Small intestine (tissue), 7 donors: ENCODE data around the gene TMEM129. TPM values are rescaled to one million over a fixed set of nuclear protein-coding genes. Genes with fewer than 3 reads are reported as not detected.

Experiments
- DNase-seq, 2 donors: peaks; one replicate each; pipeline versions ENCODE4 v3.0.0 to v3.0.0-alpha.2; 2013
- FAIRE-seq: peaks from 2 replicates; lab custom pipeline; 2012; peaks lifted over from hg19 to GRCh38; lab: Jason Lieb, UNC
- H3K27ac ChIP-seq, 3 donors: one replicate each; pipeline ENCODE4 v1.5.1; 2013; ENCODE audit warnings: low read length in 2 of 3, mild to moderate bottlenecking in 2 of 3, control low read depth in 1 of 3, inconsistent platforms in 1 of 3, low read depth in 1 of 3, moderate library complexity in 1 of 3
- H3K27me3 ChIP-seq, 3 donors: one replicate each; pipeline ENCODE4 v1.6.1; 2013; ENCODE audit warnings: low read length in 3 of 3, inconsistent platforms in 1 of 3; ENCODE audit not compliant: control insufficient read depth in 3 of 3, insufficient read depth in 3 of 3
- H3K36me3 ChIP-seq, 3 donors: one replicate each; pipeline ENCODE4 v1.6.1; 2013; ENCODE audit warnings: low read length in 3 of 3, inconsistent platforms in 1 of 3, low read depth in 1 of 3, mild to moderate bottlenecking in 1 of 3, moderate library complexity in 1 of 3; ENCODE audit not compliant: control insufficient read depth in 3 of 3, insufficient read depth in 2 of 3
- H3K4me1 ChIP-seq, 3 donors: one replicate each; pipeline ENCODE4 v1.6.1; 2013; ENCODE audit warnings: low read length in 2 of 3, inconsistent platforms in 1 of 3, low read depth in 1 of 3, mild to moderate bottlenecking in 1 of 3, moderate library complexity in 1 of 3; ENCODE audit not compliant: control insufficient read depth in 3 of 3, insufficient read depth in 2 of 3
- H3K4me3 ChIP-seq, 3 donors: one replicate each; pipeline ENCODE4 v1.5.1; 2013; ENCODE audit warnings: low read length in 3 of 3, control low read depth in 1 of 3, inconsistent platforms in 1 of 3, low read depth in 1 of 3, mild to moderate bottlenecking in 1 of 3, moderate library complexity in 1 of 3
- H3K9me3 ChIP-seq, 2 donors: one replicate each; pipeline ENCODE4 v1.6.1; 2013; ENCODE audit warnings: low read depth in 1 of 2, low read length in 1 of 2; ENCODE audit not compliant: control insufficient read depth in 2 of 2, insufficient read depth in 1 of 2
- WGBS, 3 donors: extraction: QIAGEN DNeasy Blood & Tissue Kit; methylation state at CpG; one replicate each; pipeline ENCODE4 v1.1.7; 2013; 5-methylcytosine and 5-hydroxymethylcytosine counted together
- polyA plus RNA-seq, 4 donors: library from polyadenylated mRNA; stranded (reverse) in 3 of 4; unstranded in 1 of 4; fragments of 200-250 nt in 3 of 4; fragments of 120-200 nt in 1 of 4; gene quantifications; one replicate each; pipeline versions ENCODE4 v1.2.1 to v1.2.3, GENCODE V29; 2013
- donor health status: healthy with polysubstance abuse.
- donor health status: control.
- donor health status: control.
- donor health status: Bipolar disorder and iron deficiency.
- donor health status: healthy.

The TMEM129 gene
- polyA plus RNA-seq, 4 donors = 18.6 to 47.2 (median 26.0) TPM

GRCh38 chr4:1720163-1720983 is 750 bp downstream of the TMEM129 start:
- Histone ChIP-seq H3K27ac (peak overlapping the region; percentile 71 to 94 (median 94)), H3K27me3 (no peaks in the 10 kb centered on the region), H3K4me3 (peak overlapping the region; percentile 49 to 86 (median 64)), H3K36me3 (peaks cover 0 to 57% (median 3%) of the 10 kb centered on the region in 3 donors), H3K9me3 (no peaks in the 10 kb centered on the region), H3K4me1 (peaks cover 3 to 20% (median 6%) of the 10 kb centered on the region in 3 donors)
- 1% methylated on average over 64 to 79 of the region's 79 CpGs for WGBS, 3 donors
- DNase-seq (peak; percentile 64 to 70), FAIRE-seq (no peak)

- Histone ChIP-seq H3K4me3 (no peak overlapping the region), H3K36me3 (peaks cover 0 to 54% (median 3%) of the 10 kb centered on the region in 3 donors), H3K4me1 (peaks cover 3 to 22% (median 6%) of the 10 kb centered on the region in 3 donors), H3K9me3 (no peaks in the 10 kb centered on the region), H3K27me3 (no peaks in the 10 kb centered on the region), H3K27ac (no peak overlapping the region)
- FAIRE-seq = no peak
- WGBS, 3 donors = 67 to 84% (median 72%) methylated on average over 31 of the region's 31 CpGs
- DNase-seq = no peak
Measured at GRCh38 chr4:1718095-1718850, 2.9 kb downstream of the TMEM129 start.

- no peak overlapping the region for H3K4me3 ChIP-seq
Measured at GRCh38 chr4:1717129-1718094, 3.7 kb downstream of the TMEM129 start.

GRCh38 chr4:1716065-1716945 is 4.8 kb downstream of the TMEM129 start:
- peaks cover 0 to 12% (median 6%) of the 10 kb centered on the region in 3 donors for H3K4me1 ChIP-seq
- H3K27me3 ChIP-seq = no peaks in the 10 kb centered on the region
- FAIRE-seq = no peak
- no peak overlapping the region for H3K27ac ChIP-seq
- H3K9me3 ChIP-seq = no peaks in the 10 kb centered on the region
- peaks cover 0 to 51% (median 3%) of the 10 kb centered on the region in 3 donors for H3K36me3 ChIP-seq
- no peak overlapping the region for H3K4me3 ChIP-seq
- DNase-seq = no peak
- WGBS, 3 donors = 79 to 88% (median 81%) methylated on average over 13 to 15 of the region's 15 CpGs

More at GRCh38 chr4:1717129-1718094, 3.7 kb downstream of the TMEM129 start:
- FAIRE-seq (no peak), DNase-seq (no peak)
- WGBS, 3 donors = 87 to 91% (median 88%) methylated on average over 32 of the region's 32 CpGs
- H3K9me3 ChIP-seq = no peaks in the 10 kb centered on the region
- no peak overlapping the region for H3K27ac ChIP-seq
- peaks cover 3 to 18% (median 6%) of the 10 kb centered on the region in 3 donors for H3K4me1 ChIP-seq
- H3K36me3 ChIP-seq = peaks cover 0 to 51% (median 3%) of the 10 kb centered on the region in 3 donors
- no peaks in the 10 kb centered on the region for H3K27me3 ChIP-seq

GRCh38 chr4:1715002-1715758 is 5.9 kb downstream of the TMEM129 start:
- WGBS, 3 donors = 63 to 70% (median 64%) methylated on average over 15 to 16 of the region's 16 CpGs
- Histone ChIP-seq H3K4me3 (no peak overlapping the region), H3K27me3 (no peaks in the 10 kb centered on the region), H3K4me1 (peaks cover 0 to 22% (median 6%) of the 10 kb centered on the region in 3 donors), H3K9me3 (no peaks in the 10 kb centered on the region), H3K36me3 (peaks cover 0 to 52% (median 3%) of the 10 kb centered on the region in 3 donors), H3K27ac (peak overlapping the region in 1 of 3 donors; percentile 52)
- DNase-seq (no peak), FAIRE-seq (no peak)

- peaks cover 0 to 16% (median under 1%) of the 10 kb centered on the region in 3 donors for H3K4me1 ChIP-seq
- FAIRE-seq = no peak
Measured at GRCh38 chr4:1714303-1715001, 6.7 kb downstream of the TMEM129 start.

More at GRCh38 chr4:1714303-1715001, 6.7 kb downstream of the TMEM129 start:
- H3K36me3 ChIP-seq = peaks cover 0 to 55% (median 3%) of the 10 kb centered on the region in 3 donors
- H3K27me3 ChIP-seq = no peaks in the 10 kb centered on the region
- no peaks in the 10 kb centered on the region for H3K9me3 ChIP-seq
- 42 to 56% (median 51%) methylated on average over 9 of the region's 9 CpGs for WGBS, 3 donors
- H3K4me3 ChIP-seq = peak overlapping the region in 1 of 3 donors; percentile 6
- no peak for DNase-seq
- H3K27ac ChIP-seq = peak overlapping the region in 1 of 3 donors; percentile 100
